Measurements from ENCODE around the gene JHY. TPM values are rescaled to one million over a fixed set of nuclear protein-coding genes. Genes with fewer than 3 reads are reported as not detected.
"Not testable (repeated sequence)": the region's sequence is repeated elsewhere in the genome, so short reads cannot be mapped to it uniquely, and the experiment has no call there.

JHY gene
- total RNA-seq, 4 donors from 2014 or later = 6.9 to 15.6 (median 10.2) TPM

GRCh38 chr11:122861631-122862030 lies 20.9 kb upstream of the JHY start:
- WGBS, 2 donors (ENCODE audit: low coverage in 1 of 2) = 48 to 67% methylated on average over 3 of the region's 3 CpGs
- Histone ChIP-seq H3K9me3 (no peaks in the 10 kb centered on the region), H3K27me3 (peaks cover 26% of the 10 kb centered on the region), H3K4me1 (no peaks in the 10 kb centered on the region), H3K27ac (no peak overlapping the region), H3K4me3 (no peak overlapping the region), H3K36me3 (no peaks in the 10 kb centered on the region)
- no peak for ATAC-seq
- TF ChIP-seq EP300 (IDR thresholded peaks at IDR 0.05) = no peak
- TF ChIP-seq POLR2A (IDR thresholded peaks at IDR 0.05) = no peak
- no peak for TF ChIP-seq POLR2AphosphoS5 (IDR thresholded peaks at IDR 0.05)
- TF ChIP-seq, protein P1, sequence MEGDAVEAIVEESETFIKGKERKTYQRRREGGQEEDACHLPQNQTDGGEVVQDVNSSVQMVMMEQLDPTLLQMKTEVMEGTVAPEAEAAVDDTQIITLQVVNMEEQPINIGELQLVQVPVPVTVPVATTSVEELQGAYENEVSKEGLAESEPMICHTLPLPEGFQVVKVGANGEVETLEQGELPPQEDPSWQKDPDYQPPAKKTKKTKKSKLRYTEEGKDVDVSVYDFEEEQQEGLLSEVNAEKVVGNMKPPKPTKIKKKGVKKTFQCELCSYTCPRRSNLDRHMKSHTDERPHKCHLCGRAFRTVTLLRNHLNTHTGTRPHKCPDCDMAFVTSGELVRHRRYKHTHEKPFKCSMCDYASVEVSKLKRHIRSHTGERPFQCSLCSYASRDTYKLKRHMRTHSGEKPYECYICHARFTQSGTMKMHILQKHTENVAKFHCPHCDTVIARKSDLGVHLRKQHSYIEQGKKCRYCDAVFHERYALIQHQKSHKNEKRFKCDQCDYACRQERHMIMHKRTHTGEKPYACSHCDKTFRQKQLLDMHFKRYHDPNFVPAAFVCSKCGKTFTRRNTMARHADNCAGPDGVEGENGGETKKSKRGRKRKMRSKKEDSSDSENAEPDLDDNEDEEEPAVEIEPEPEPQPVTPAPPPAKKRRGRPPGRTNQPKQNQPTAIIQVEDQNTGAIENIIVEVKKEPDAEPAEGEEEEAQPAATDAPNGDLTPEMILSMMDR (IDR thresholded peaks at IDR 0.05) = no peak

- Histone ChIP-seq H3K36me3 (no peaks in the 10 kb centered on the region), H3K4me3 (no peak overlapping the region), H3K27ac (no peak overlapping the region), H3K27me3 (peaks cover 26% of the 10 kb centered on the region), H3K4me1 (no peaks in the 10 kb centered on the region), H3K9me3 (no peaks in the 10 kb centered on the region)
- no peak for ATAC-seq
- TF ChIP-seq EP300 (IDR thresholded peaks at IDR 0.05) (no peak), POLR2AphosphoS5 (IDR thresholded peaks at IDR 0.05) (no peak), POLR2A (IDR thresholded peaks at IDR 0.05) (no peak)
- TF ChIP-seq, protein P1 (IDR thresholded peaks at IDR 0.05) = no peak
- 64% methylated on average over 1 of the region's 1 CpG; no CpG with 5 or more reads in 1 of the 2 donors for WGBS, 2 donors (ENCODE audit: low coverage in 1 of 2)
Observed at GRCh38 chr11:122862091-122862490, 20.5 kb upstream of the JHY start.

GRCh38 chr11:122863154-122863553 lies 19.4 kb upstream of the JHY start:
- not testable (repeated sequence) for H3K36me3 ChIP-seq, ATAC-seq, H3K9me3 ChIP-seq, H3K27ac ChIP-seq, H3K4me1 ChIP-seq, H3K4me3 ChIP-seq
- H3K27me3 ChIP-seq = peaks cover 26% of the 10 kb centered on the region
- WGBS, 2 donors (ENCODE audit: low coverage in 1 of 2) = 67 to 75% methylated on average over 1 of the region's 1 CpG

DNA sequence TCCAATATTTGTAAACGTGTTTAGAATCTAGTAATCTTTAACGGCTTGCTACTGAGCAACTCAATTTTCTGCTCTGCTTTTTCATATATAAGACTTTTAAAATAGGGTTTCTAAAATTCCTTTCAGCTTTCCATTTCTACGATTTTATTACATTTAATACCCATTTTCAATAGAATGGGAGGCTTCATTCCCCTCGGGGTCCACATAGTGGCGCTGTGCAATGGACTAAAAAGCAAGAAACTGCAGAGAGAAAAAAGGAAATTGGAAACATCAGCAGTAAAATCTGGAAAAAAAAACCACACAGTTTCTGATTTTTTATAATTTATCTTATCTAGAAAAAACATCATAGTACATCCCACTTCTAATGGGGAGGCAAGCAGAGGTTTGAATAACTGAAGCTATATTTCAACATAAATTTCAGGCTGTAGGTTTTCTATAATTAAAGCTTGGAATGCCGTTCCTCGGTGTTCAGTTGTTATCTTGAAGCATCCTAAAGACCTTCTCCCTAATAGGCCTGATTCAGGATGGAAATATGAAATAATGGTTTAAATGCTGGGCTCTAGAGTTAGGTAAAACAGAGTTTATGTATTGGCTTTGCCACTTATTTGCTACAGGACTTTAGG lies 18.7 kb upstream of the JHY start:
- Histone ChIP-seq H3K36me3 (no peaks in the 10 kb centered on the region), H3K9me3 (no peaks in the 10 kb centered on the region), H3K4me3 (no peak overlapping the region), H3K4me1 (no peaks in the 10 kb centered on the region), H3K27ac (no peak overlapping the region), H3K27me3 (peaks cover 26% of the 10 kb centered on the region)
- 21 to 27% methylated on average over 7 of the region's 7 CpGs for whole genome bisulfite sequencing, 2 donors (ENCODE audit: low coverage in 1 of 2)
- ATAC-seq = no peak
- TF ChIP-seq EP300 (IDR thresholded peaks at IDR 0.05) (no peak), POLR2A (IDR thresholded peaks at IDR 0.05) (no peak), POLR2AphosphoS5 (IDR thresholded peaks at IDR 0.05) (no peak)
- TF ChIP-seq, protein P1 (IDR thresholded peaks at IDR 0.05) = peak; percentile 74 to 81 (median 77)

DNA sequence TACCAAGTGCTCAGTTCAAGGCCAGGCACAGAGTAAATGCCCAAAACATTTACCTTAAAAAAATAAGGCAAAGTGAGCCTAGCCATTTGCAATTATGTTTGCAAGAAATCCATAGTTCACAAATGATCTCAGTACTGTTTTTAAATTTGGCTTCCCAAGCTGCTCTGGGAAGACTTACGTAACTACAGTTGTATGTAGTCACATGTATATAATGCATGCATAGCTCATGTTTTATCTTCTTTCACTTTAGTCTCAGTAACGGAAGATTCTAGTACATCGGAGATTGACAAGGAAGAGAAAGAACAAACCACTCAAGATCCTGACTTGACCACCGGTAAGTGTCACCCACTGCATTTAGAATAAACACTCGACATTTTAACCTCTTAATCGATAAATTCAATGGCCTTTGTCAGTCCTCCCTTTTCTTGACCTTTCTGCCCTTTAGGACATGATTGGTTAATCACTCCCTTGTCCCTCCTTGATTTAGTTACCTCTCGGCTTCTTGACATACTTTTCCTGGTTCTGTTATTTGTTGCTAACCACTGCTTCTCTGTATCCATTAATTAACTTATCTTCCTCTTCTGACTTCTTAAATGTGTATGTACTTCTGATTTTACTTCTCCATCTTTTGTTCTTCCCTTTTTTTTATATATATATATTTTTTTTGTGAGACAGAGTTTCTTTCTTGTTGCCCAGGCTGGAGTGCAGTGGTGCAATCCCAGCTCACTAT lies 18.0 kb upstream of the JHY start:
- peaks cover 26% of the 10 kb centered on the region for H3K27me3 ChIP-seq
- TF ChIP-seq, protein P1 (IDR thresholded peaks at IDR 0.05) = no peak
- TF ChIP-seq EP300 (IDR thresholded peaks at IDR 0.05) = no peak
- no peak for TF ChIP-seq POLR2A (IDR thresholded peaks at IDR 0.05)
- no peak for TF ChIP-seq POLR2AphosphoS5 (IDR thresholded peaks at IDR 0.05)
- no peak for ATAC-seq
- WGBS, 2 donors (ENCODE audit: low coverage in 1 of 2) = 70 to 73% methylated on average over 6 to 7 of the region's 7 CpGs
- H3K27ac ChIP-seq = no peak overlapping the region
- H3K4me1 ChIP-seq = no peaks in the 10 kb centered on the region
- no peaks in the 10 kb centered on the region for H3K9me3 ChIP-seq
- H3K4me3 ChIP-seq = no peak overlapping the region
- no peaks in the 10 kb centered on the region for H3K36me3 ChIP-seq

All from gastroesophageal sphincter (tissue), 4 donors.